ENCODE measurements around the gene CLNK.
A peak's percentile ranks its signal among the peaks of the same experiment; 100 is the strongest.

Gene CLNK

DNA sequence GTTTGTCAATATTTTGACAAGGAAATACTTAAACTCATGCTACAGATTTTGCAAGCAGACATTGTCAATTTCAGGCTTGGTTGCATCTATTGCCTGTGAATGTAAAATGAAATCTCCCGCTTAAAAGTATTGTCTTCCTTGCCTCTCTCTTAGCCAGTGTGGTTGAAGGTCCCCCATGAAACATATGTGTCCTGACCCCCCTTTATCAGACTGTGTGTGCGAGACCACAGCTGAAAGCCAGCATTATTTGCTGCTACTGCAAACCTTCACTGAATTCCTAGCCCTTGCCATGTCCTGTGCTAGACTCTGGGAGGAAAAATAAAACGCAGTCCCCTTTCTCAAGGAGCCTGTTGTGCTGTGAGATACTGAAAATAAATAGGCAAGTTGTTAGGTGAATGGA, 16.6 kb upstream of the CLNK start:
- no peak for DNase-seq (ENCODE audit: low read depth in 3 of 3)

DNA sequence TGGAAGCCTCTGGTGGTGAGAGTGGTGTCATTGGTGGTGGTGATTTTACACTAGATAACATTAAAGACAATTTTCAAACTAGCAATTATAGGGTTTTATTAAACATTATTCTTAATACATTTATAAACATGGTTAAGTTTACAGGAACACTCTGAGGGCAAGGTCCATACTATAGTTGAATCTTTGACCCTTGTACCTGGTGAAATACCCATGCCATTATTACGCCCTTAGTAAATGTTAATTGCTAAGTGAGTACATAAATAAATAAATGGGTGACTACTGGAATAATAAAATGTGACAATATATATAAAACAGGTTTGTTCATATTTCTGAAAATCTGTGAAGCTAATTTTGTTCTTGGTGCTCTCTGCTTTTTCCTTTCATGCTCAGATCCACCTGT, 13.6 kb upstream of the CLNK start:
- DNase-seq (ENCODE audit: low read depth in 3 of 3), result no peak

DNA sequence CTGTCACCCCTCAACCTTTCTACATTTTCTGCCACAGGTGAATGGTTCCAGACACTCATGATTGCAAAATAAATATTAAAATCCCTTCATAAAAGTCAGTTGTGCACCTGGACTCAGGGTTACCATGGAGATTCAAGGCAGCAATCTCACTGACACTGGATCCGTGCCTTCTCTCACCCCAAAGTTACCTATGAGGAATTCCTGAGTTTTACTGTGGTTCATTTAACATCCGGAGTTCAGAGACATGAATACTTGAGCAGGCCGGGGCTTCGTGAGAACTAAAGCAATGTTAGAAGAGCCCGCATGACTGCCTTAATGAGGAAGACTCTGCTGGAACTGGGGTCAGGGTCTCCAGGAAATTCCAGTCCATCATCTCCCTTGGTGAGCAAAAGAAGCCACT, 12.5 kb upstream of the CLNK start:
- DNase-seq (ENCODE audit: low read depth in 3 of 3), result no peak

DNA sequence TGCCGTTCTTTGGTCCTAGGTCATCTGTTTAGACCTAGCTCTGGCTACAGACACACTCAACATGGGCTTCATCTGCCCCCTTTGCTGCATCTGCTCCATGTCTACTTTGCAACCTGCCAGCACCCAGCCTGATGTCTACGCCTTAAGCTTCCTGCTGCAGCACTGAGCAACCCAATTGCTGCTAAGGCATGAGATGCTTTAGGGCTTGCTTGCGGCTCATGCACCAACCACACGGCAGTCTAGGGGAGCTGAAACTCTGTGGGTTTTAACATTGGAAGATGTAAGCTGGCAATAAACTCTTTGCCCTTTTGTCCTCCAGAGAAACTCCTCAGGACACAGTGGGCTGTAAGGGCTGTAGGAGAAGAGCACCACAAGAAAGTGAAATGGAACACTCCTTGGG, 11.7 kb upstream of the CLNK start:
- DNase-seq (ENCODE audit: low read depth in 3 of 3), result no peak

DNA sequence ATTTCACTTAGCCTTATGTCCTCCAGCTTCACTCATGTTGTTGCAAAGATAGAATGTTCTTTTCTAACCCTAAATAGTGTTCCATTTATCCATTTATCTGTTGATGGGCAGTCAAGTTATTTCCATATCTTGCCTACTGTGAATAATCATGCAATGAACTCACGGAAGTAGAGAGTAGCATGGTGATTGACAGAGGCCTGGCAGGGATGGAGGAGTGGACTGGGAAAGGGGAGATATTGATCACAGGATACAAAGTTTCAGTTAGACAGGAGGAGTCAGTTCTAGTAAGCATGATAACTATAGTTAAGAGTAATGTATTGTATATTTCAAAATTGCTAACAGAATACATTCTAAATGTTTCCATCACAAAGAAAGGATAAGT, 10.3 kb upstream of the CLNK start:
- DNase-seq (ENCODE audit: low read depth in 3 of 3), result no peak

DNA sequence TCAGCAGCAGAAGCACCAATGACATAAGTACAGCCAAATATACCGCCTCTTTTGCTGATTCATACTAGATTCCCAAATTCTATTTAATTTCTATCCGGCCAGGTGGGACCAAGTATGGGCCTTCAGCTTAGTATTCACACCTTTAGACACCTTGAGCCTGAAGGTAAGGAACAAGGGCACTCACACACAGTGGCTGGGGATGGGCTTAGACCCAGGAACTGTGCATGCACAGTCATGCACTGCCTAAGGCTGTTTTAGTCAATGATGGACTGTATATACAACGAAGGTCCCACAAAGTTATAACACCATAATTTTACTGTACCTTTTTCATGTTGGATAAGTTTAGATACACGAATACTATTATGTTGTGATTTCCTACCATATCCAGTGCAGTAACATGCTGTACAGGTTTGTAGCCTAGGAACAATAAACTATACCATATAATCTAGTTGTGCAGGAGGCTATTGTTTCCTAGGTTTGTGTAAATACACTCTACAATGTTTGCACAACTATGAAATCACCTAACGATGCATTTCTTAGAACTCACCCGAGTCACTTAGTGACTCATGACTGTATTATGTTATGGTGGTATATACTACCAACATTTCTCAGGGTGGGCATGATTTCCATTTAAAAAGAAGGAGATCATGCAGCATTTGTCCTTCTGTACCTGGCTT, 9.7 kb upstream of the CLNK start:
- DNase-seq (ENCODE audit: low read depth in 3 of 3), result no peak

DNA sequence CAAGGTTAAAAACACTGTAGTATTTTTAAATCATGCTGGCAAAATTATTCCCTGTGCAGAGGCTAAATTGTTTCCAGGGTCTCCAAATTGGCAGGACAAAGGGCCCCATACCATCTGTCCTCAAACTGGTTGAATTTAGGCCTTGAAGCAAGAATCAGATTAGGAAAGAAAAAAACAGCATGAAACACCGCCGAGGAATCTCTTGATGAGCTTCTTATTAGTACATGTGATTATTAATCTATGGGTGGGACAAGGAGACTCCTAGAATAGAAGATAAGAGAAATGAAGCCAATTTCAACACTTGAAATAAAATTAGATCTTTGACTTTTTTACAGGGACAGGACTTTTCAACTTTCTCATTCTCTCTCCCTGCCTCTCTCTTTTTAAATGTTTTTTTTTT, 7.1 kb upstream of the CLNK start:
- no peak for DNase-seq (ENCODE audit: low read depth in 3 of 3)

DNA sequence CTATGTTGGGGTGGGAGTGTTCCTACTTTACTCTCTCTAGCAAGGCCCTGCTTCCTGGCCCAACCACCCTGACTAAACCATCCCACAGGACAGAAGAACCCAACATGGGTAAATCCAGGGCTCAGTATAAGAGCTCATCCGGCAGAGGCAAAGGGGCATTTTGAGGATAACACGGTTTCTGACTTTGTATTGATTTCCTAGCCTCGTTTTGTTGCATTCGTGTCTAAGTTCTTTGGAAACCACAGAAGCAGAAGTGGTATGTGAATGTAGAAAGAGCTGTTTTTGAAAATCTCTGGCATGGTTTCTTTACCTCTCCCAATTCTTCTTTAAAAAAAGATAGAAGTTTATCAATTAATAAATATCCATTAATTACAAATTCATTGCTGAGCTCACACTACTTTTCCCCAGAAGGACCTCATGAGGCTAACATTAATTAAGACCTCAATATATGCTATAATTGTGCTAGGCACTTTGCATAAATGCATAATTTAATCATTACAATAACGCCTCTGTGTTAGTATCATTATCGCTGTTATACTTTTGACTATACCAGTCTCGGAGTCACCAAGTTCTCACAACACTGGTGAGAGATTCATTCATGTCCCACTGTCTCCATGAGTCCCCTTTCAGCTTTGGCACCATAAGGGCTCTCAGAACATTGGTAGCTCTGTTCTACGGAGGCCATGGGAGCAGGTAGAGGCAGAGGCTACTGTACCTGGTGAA, 5.8 kb upstream of the CLNK start:
- DNase-seq (ENCODE audit: low read depth in 3 of 3), result no peak

DNA sequence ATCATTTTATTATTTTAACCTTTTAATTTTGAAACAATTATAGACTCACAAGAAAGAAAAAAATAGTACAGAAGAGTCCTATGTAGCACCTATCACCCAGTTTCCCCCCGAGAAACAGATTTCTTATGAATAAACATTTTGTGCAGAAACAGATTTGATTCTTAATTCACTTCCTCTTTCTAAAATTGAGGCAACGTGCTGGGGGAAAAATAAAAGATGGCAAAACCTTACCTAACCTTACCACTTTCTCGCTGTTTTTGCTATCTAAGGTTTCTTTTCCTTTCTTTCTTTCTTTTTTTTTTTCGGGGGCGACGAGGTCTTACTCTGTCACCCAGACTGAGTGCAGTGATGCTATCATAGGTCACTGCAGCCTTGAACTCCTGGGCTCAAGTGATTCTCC, 4.3 kb upstream of the CLNK start:
- DNase-seq (ENCODE audit: low read depth in 3 of 3), result no peak

DNA sequence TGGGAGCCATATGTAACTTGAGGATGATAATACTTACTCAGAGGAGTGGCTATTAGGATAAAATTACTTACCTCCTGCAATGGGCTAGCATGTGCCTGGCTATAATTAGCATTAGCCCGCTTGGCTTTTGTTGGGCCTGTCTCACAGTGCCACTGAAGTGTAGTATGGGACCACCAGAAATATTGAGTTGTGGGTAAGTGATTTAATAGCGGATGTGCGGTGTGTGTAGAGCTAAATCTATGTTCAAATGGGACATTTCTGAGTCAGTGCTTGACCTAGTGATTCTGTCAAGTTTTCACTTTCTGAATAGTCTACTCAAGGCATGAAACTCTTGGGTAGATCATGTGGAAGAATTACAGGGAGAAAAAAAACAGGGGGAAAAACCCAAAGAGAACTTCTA, 3.5 kb upstream of the CLNK start:
- no peak for DNase-seq (ENCODE audit: low read depth in 3 of 3)

DNA sequence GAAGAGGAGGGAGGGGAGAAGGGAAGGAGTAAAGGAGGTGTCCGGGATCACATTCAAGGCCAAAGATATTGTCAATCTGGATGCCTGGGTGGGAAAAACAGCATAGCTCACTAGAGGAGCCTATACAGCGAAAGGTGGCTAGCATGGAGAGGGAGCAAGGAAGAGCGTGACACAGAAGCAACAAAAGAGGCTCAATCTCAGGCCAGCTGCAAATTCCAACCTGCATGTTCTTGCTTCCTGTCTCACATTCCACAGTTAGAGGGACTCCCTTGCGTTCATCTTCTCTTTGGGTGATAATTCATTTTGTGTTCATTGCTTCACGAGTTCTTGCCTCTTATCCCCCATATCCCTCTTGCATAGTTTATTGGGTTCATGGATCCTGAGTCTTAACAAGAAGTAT, 3.0 kb upstream of the CLNK start:
- DNase-seq (ENCODE audit: low read depth in 3 of 3), result no peak

DNA sequence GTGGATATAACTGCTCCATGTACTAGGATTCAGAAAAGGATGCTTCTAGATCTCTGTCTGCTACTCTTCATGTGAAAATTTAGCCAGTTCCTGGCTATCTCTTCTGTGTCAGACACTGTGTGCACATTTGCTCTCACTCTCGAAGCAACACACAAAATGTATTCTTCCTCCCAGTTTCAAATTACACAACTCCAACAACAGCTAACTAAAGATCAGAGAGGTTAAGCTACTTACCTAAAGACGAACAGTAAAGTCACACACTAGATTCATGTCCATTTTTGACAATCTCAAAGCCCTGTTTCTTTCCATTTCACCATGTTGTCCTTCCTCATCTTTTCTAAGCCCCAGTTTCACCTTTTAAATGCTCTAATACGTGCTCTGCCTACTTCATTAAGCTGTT, 2.2 kb downstream of the CLNK start:
- no peak for DNase-seq (ENCODE audit: low read depth in 3 of 3)

DNA sequence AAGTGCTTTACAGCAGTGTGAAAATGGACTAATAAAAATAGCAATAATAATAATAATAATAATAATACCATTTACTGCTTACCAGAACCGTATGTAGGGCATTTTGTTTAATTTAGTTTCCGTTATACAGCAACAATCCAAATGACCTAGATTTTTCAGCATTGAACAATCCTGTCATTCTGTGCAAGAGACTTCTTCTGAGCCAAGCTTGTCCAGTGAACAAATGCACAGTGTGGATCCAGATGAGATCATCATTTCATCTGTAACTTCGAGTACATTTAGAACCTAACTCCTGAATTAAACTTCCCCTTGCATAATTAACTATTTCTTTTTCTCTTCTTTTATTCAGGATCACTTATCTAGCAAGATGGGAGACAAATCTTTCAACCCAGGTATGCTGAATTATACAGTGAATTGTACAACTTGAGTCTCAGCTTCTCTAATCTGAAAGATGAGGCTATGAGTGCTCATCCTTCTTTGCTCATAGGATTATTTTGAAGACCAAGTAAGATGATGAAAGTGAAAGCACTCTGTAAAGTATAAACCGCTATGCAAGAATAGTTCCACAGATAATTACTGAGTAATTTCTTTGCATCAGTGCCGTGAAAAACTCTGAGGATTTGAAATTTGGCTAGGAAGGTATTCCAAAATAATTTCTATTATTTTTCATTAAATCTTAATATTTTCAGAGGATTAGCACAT, 6.6 kb downstream of the CLNK start:
- no peak for DNase-seq (ENCODE audit: low read depth in 3 of 3)

DNA sequence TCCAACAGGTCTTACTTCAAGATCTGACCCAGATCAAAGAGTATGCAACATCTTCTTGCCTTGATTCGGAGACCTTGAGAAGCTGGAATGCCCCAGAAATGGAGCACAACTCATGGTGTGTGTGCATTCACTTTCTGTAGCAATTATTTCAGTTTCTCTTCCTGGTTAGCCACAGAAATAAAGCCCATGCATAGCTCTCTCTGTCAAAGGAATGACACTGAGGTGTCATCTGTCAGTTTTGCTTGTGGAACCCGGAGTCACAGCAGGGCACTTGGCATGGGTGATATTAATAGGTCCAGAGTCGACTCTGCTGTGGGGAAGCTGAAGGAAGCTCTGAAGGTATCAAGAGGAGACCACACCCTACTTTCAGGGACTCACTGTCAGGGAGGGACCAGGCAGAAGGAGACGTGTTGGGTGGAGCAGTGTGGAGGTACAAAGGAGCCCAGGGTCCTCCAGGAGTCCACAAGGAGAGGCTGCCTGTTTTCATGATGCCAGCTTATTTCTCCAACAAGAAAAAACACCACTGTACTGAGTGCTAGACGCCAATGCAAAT, 10.7 kb downstream of the CLNK start:
- no peak for DNase-seq (ENCODE audit: low read depth in 3 of 3)

DNA sequence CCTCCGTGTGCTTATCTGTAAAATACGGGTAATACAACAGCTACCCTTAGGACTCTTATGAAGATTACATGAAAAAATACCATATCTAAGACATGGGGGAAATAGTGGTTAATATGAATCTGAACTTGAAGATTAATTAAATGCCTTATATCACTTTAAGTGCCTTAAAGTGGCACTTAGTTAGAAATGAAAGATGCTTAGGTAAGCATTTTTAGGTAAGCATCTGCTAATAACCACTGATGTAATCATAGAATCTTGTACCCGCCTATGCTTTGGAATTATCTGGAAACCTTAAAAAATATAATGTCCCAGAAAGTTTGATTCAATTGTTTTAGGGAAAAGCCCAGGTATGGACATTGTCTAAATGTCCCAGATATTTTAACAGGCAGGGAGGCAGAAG, 12.2 kb downstream of the CLNK start:
- no peak for DNase-seq (ENCODE audit: low read depth in 3 of 3)

DNA sequence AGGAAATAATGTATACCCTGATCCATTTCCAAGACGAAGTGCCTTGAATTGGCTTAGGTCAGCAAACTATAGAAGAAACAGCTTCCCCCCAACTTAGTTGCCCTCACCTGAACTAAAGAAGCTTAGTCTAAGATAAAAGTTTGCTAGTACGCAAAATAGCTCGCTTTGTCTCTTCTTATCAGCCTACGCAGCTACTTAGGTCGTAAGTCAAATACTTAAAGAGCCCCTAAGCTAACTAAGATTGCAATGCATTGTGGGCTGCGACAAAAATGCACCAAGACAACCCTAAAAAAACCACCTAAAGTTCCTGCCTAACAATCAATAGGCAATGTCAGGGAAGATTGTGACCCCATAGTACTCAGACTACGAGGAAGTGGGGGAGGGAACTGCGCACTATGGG, 12.8 kb downstream of the CLNK start:
- no peak for DNase-seq (ENCODE audit: low read depth in 3 of 3)

DNA sequence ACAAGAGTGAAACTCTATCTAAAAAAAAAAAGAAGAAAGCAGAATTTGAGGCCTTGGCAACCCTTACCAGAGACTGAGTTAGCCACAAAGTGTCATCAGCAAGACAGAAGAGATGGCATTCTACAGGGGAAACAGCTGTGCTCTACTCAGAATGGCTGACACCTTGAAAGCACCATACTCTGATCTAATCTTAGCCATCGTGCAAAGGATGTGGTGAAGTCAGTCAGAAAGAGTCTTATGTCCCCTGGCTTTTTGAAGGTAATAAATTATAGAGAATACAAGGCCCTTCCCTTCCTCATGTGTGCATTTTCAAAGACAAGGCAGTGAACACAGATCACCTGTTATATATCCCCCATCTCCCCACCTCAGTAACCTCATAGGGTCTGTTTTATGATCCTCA, 13.2 kb downstream of the CLNK start:
- peak in 2 of 3 donors; percentile 2 to 3 for DNase-seq (ENCODE audit: low read depth in 3 of 3)

DNA sequence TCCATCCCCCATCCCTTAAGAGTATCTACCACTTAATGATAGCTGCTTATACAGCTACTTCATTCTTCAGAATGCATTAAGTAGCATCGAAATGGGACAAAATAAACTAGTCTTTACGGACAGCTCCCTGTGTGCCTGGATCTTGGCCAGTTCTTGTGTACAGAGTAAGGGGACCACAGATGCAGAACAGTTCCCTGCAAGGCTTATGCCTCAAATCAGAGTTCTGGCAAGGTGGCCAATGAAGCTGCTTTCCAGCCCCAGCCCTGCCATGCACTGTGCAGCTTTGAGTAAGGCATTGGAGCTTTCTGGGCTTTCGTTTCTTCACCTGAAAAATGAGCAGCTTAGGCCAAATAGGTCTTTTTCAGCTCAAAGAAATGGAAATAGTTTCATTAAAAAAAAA, 14.2 kb downstream of the CLNK start:
- no peak for DNase-seq (ENCODE audit: low read depth in 3 of 3)

DNA sequence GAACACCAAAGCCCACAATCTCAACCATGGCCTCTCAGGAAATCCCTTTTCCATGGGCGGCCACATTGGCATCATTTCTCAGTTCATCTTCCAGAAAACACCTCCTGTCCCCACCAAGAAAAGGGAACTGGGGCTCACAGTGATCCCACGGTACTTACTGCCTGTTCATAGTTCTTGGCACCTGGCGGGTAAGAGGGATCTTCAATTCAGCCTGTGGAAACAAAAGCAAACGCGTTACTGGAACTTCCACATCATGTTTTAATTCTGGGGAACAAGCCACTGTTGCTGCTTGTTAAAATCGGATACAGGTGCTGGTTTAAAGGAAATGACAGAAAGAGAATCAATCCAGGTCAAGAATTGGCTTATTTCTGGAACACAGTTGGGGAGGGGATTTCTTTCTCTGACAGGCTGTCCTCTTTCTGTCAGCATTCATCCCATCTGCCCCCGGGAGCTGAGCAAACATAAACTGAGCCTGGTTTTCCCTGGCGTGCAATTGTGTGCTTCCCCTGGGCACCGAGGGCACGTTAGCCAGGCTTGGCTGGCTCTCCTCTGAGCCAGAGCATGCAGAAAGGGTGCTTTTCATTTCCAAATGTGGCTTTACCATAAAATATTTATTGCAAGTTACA, 16.8 kb downstream of the CLNK start:
- DNase-seq (ENCODE audit: low read depth in 3 of 3), result no peak

DNA sequence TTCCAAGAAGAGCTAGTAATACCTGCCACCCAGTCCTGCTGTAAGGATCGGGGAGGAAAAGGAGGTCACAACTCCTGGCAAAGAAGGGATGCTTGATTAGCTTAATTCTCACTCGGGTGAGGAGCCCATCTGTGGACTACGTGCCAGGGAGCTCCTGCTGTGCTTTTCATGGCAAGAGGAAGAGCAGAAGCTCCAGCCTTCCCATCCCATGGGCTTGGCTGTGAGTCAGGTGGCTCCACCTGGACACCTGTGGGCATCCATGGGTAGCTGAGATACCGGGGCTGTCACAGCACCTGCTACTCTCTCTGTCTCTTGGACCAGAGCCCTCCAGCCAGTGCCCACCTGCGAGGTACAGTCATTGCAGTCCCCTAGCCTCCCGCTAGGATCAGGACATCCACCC, 18.0 kb downstream of the CLNK start:
- DNase-seq (ENCODE audit: low read depth in 3 of 3), result no peak

DNA sequence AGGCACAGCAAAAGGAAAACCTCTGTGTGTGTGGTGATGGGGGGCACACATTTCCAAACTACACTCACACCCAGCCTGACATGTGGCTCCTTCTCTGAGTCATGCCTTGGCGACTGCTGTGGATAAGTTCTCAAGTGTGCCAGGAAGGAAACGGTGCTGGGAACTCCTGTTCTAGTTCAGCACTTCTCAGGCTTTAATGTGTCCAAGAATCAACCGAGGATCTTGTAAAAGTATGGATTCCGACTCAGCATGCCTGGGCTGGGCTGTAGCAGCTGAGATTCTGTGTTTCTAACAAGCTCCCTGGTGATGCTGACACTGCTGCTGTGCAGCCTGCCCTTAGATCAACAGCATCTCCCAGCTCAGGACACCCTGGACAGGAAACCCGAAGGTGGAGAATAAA, 20.2 kb downstream of the CLNK start:
- DNase-seq (ENCODE audit: low read depth in 3 of 3), result no peak

DNA sequence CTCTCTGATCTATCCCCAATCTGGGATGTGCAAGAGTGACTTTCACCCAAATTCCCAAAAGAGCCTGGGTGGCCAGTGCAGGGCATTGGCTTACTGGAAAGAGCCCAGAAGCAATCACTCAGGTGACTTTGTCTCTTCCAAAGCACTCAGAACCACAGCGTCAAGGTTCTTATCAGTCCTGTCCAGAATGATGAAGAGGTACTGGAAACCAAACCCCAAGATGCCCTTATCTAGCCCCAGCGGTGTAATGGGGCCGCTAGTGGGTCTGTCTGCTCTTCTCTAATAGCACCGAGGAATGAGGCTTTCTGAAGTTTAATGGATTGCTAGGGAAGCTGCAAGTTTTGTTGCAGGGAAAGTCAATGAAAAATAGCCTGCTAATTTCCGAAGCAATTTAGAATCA, 21.6 kb downstream of the CLNK start:
- DNase-seq (ENCODE audit: low read depth in 3 of 3), result no peak

DNA sequence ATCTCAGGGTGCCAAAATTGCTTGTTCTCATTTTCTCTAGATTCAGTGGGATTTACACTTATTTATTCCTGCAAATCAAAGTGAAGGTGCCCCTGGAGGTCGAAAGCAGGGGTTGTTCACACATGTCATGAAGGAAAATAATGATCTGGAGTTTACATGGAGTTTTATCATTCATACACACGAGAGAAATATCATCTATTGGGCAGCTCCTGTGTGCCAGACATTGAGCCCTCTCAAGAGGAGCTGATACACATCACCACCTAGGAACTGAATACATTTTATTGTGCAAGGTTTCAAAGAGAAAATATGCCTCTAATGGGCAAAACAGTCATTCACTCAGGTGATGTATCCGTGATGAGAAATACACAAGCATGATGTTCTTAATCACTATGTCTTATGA, 23.5 kb downstream of the CLNK start:
- DNase-seq (ENCODE audit: low read depth in 3 of 3), result no peak

Data from stimulated activated CD4-positive, alpha-beta T cell treated with anti-CD3 and anti-CD28 coated beads, TNF-alpha, amount 100 ng/mL, for 48 hours (primary cell).